RCC 7860 (cell line): ENCODE measurements around the gene ECM1.

Experiments used
- DNase-seq: peaks from one replicate; pipeline ENCODE4 v3.0.0-alpha.2; 2015; ENCODE audit warnings: low spot score
- FAIRE-seq: peaks from 2 replicates; lab custom pipeline; 2012; peaks lifted over from hg19 to GRCh38; lab: Jason Lieb, UNC

ECM1 gene

DNA sequence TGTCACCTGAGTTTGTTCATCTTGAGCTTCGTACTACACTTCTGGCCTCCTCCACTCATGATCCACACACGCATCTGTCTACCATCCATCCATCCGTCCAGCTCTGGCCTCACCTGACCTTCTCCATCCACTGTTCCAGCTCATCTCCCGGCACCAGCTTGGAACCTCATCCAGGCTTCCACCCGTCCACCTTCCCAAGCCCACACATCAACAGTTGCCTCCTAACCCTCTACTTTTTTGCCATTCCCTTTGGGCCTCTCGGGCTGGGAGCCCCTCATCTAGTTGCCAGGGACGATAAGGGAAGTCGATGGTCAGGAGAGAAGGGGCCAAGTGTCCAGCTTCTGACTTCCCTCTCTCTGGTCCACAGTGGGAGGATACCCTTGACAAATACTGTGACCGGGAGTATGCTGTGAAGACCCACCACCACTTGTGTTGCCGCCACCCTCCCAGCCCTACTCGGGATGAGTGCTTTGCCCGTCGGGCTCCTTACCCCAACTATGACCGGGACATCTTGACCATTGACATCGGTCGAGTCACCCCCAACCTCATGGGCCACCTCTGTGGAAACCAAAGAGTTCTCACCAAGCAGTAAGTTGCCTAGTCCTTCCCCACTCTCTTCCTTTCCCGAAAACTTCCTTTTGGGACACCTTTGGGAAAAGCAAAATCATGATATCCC is 4.2 kb downstream of the ECM1 start:
- no peak for FAIRE-seq
- no peak for DNase-seq

DNA sequence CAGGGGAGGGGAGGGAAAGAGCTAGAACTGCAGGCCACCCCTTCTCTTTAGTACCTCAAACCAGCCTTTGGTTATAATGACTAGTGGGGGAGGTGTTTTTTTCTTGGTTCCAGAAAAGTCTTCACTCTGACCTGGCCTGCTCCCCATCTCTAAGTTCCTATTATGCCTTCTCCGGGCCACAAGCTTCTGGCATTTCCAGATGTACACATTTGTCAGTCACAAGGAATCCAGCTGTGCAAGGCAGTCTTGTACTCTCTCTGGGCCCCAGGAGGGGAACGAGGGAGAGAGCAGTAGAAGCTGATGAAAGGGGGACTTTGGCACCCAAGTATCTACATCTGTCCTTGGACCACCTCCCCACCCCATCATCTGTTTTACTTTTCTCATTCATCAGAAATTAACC is 4.9 kb downstream of the ECM1 start:
- FAIRE-seq = no peak
- DNase-seq = no peak

DNA sequence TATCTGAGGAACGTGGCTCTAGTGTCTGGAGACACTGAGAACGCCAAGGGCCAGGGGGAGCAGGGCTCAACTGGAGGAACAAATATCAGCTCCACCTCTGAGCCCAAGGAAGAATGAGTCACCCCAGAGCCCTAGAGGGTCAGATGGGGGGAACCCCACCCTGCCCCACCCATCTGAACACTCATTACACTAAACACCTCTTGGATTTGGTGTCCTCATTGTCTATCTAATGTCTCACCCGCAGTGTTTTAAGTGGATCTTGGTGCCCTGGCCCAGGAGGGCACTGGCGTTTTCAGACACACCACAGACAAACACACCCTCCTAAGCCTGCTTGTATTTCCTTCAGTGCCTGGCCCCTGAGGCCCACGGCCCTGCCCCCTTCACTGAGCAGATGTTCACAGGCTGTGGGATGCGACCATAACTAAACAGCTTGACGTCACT is 5.5 kb downstream of the ECM1 start:
- DNase-seq = no peak
- FAIRE-seq = no peak

DNA sequence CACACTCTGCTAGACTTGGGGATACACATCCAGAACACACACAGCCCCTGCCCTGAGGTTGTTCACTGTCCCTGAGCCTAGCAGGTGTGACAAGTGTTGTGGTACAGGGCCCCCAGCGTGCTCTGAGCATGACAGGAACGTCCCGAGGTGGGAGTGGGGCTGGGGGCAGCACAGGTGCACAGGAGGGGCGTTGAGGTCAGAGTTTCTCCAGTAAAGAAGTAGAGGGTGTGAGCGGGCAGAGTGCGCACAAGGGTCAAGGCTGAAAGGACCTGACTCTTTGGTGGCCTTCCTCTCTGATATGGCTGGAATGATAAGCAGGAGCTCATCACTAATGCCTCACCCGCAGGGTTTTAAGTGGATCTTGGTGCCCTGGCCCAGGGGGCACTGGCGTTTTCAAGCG is 6.4 kb downstream of the ECM1 start:
- no peak for FAIRE-seq
- DNase-seq = no peak

DNA sequence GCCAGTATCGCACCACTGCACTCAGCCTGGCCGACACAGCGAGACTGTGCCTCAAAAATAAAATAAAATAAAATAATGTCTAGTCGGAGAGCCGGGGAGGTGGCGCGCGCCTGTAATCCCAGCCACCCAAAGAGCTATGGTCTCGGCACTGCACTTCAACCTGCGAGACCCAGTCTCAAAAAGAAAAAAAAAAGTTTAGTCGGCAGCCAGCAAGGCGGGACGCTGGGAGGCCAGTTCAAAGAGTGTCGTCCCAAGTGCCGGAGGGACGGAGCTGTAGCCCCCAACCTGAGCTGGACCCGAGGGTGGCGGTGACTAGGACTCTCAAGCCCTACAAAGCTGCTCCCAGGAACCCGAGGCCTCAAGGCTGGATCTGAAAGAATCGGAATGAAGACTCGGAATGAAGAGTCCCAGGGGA is 7.0 kb downstream of the ECM1 start:
- DNase-seq = no peak
- no peak for FAIRE-seq

DNA sequence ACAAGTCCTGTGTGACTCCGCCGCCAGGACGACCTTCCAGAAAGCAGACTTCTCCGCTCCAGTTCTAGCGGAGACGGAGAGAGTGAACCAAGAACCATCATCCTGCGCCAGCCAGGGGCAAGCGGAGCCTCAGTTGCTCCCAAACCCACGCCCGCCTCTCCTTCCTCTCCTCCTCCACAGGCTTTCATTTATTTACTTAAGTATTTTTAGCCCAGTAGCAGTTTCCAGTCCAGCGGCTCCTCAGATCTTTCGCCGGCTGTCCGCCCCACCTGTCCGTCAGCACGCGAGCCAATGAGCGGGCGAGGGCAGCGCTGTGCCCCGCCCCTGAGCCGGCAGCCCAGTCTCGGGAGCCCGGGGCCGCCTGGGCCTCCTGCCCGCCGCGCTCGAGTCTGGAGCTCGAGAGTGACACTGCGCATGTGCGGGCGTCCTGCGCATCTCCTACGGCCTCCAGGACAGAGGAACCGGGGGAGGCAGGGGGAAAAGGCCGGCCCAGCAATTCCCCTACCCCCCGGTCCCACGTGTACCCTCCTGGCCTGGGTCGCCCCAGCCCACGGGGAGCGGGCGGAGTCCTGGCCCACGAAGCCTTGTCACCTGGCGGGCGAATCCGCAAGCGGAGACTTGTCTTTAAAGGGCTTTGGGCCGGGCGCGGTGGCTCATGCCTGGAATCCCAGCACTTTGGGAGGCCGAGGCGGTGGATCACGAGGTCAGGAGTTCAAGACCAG is 7.6 kb downstream of the ECM1 start, which contains the start of gene FALEC:
FALEC (plus strand) TSS at position 425 of the 722 bp plus-strand sequence.
- FAIRE-seq (peak; percentile 26), DNase-seq (peak; percentile 92)

DNA sequence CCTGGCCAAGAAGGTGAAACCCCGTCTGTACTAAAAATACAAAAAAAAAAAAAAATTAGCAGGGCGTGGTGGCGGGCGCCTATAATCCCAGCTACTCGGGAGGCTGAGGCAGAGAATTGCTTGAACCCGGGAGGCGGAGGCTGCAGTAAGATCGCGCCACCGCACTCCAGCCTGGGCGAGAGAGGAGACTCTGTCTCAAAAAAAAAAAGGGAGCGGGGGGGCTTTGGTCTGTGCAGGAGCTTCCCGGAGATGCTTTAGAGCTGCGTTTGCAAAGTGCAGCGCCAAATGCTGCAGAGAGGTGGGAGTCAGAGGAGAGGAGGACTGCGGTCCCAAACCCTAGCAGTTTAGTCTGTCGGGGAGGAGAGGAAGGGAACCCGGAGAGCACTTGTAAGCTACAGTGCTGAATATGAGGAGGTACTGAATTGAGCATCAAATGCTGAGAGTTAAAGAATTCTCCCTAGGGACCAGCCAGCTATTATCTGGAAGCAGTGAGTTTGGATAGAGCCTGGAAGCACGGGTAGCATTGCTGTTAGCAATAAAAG is 8.2 kb downstream of the ECM1 start:
- FAIRE-seq (no peak), DNase-seq (peak; percentile 4)

DNA sequence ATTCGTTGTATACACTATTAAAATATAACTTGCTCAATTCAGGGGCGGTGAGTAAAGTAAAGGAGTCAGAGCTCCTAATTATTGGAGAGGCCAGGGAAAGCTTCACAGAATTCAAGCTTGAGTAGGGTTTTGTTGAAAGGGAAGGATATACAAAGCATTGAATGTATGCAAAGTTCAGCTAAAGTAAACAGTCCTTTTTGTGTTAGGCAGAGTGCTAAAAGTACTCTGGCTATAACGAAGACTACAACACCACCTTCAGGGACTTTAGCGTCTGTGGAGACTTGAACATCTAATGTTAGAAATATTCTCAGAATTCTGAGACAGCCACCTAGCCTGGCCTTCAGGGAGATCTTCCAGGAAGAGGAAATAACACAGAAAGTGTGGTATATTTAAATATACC is 8.7 kb downstream of the ECM1 start:
- FAIRE-seq (no peak), DNase-seq (peak; percentile 12)

DNA sequence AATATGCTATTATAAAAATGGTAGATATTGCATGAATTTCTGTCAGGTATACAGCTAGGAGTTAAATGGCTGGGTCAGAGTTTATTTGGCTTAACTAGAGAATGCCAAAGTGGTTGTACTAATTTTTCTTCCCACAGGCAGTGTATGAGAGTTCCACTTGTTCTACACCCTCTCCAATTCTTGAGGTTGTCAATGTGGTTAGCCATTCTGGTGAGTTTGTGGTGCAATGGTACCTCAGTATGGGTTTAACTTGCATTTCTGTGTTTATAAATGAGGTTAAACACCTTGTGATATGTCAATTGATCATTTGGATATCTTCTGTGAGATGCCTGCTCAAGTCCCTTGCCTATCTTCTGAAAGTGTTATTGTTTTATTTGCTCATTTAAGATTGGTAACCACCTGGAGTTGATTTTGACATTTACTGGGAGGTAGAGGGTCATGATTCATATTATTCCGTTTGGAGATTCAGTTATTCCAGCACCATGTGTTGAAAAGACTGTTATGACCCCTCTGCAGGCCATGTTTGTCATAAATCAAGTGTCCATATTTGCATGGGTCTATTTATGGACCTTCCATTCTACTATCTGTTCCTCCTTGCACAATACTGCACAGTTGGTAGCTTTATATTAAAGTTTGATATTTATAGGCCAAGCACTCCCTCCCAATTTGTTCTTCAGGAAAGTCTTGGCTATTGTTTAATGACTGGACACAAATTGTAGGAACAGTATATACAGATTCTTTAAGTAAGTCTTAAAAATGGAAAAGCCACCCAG is 13.5 kb downstream of the ECM1 start:
- no peak for DNase-seq
- FAIRE-seq = no peak

DNA sequence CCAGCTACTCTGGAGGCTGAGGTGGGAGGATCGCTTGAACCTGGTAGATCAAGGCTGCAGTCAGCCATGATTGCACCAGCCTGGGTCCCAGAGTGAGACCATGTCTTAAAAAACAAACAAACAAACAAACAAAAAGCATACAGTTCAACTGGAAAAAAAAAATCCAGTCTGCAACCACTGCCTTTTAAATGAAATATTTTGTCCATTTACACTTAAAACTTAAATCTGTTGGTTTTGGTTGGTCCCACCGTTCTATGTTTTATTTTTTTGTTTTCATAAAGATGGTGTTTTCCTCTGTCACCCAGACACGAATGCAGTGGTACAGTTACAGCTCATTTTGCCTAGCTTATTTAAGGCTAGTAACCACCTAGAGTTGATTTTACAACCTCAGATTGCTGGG is 17.4 kb downstream of the ECM1 start:
- FAIRE-seq (no peak), DNase-seq (no peak)

DNA sequence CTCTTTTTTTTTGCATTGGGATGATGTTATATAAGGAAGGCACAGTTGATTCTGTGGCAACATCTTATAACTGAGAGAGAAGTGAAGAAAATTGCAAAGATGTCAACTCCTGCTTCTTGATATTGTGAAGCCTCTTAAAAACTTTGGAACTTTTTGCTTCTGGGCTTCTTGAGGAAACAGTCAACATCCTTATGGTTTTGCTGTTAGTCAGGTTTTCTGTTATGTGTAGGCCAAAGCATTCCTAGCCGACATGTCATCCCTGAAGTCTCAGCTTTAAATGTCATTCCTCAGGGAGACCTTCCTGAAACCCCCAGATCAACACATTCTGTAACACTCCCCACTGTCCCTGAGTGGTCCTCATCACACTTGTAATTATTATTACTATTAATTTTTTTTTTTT is 20.3 kb downstream of the ECM1 start:
- no peak for FAIRE-seq
- DNase-seq = peak; percentile 33

DNA sequence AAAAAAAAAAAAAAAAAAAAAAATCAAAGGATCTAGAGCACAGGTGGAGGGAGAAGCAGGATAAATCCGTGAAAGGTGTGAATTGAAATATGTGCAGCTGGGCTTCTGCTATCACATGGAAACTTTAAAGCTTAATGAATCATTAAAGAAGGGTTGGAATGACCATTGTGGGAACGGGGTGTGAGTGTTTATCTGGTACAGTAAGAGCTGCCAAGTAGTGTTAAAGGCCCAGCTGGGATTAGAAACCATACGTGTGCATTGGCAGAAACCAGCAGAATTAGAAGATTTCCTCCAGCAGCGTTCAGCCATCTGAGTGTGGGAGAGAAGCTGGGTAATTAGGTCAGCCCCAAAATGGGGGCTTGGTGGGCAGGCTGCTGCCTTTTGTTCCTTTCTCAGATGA is 21.1 kb downstream of the ECM1 start:
- FAIRE-seq = no peak
- peak; percentile 24 for DNase-seq

DNA sequence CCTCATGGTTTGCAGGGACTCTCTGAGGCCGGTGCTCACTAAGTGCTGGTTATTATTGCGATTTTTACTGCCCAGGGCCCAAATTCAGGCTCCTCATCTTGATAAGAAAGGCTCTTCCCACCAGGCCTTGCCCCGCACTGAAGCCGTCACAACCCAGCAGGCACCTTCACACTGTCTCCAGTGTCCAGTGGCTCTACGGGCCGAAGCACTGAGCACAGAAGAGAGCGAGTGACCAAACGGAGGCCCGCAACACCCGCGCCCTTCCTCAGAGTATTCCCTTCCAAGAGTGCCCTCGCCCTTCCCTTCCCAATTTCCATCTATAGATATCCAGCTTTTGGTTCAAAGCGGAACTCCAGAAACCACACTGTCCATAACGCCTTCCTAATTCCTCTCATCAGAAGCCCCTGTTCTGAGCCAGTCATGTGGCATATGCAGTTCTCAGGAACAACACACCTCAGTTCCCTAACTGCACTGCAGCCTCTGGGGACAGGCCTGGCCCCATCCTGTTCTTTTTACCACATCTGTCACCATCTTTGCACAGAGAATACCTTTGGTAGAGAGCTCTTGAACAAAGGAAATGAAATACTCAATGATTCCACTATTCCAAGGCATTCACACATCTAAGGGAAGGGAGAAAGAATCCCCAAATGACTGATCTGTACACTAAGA is 22.7 kb downstream of the ECM1 start:
- no peak for DNase-seq
- no peak for FAIRE-seq

DNA sequence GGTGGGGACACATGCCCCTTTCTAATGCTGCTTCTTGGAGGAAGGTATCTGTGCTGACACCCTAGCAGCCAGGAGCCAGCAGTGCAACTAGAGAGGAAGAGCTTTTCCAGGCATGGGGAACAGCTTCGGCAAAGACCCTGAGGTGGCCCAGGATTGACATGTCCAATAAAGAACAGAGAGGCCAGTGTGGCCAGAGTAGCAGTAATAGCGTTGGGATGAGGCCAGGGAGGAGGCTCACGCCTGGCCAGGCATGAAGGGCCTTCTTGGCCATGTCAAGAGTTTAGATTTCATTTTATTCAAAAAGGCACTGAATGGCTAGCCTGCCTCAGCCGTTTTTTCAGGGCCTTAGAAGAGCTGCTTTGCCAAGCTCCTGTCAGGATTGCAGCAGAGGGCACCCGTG is 25.0 kb downstream of the ECM1 start:
- DNase-seq (no peak), FAIRE-seq (no peak)

DNA sequence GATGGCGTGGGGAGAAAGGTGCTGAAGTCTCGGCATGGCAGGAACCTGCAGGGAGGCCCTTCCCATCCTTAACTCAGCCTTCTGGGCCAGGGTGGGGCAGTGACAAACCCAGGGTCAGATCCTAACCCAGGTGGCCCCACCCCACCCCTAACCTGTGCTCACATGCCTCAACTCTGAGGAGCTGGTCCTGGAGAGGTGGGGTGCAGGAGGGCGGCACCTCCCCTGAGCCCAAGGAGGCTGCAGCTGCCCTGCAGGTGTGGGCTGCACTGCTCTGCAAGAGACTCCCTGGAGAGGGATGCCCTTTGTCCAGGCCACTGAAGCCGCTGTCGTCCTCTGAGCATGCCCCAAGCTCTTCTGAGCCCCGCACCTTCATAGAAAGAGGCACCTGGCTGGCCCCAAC is 26.1 kb downstream of the ECM1 start:
- FAIRE-seq = no peak
- DNase-seq = no peak

DNA sequence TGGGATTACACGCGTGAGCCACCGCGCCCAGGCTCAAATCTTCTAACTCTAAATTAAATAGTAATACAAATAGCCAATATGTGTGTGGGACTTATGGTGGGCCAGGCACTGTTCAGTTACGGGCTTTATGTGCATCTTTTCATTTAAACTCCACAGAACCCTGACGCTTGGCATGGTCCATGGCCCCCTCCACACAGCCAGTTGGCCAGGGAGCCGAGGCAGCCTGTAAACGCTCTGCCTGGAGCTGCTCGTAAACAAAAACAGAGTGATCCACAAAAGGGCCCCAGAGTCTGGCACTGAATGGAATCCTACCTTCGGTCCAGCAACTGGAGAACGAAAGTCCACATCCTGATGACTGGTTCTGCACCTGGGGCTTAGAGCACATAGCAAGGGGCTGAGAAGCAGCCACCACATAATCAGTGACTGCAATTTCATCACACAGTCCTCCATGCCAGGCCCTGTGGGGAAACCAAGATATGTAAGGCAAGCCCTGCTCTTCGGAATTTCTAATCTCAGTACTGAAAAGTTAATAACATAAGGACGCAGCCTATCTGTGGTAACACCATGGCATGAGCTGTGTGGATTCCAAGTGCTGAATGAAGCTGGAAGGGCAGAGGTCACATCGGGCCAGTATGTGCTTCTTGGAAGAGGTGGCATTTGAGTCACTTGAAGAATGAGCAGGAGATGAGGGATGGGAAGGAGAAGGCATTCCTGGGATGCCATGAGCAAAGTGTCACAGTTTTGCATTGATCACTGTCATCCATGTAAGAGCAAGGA is 27.8 kb downstream of the ECM1 start:
- FAIRE-seq = peak; percentile 90
- DNase-seq = peak; percentile 99

DNA sequence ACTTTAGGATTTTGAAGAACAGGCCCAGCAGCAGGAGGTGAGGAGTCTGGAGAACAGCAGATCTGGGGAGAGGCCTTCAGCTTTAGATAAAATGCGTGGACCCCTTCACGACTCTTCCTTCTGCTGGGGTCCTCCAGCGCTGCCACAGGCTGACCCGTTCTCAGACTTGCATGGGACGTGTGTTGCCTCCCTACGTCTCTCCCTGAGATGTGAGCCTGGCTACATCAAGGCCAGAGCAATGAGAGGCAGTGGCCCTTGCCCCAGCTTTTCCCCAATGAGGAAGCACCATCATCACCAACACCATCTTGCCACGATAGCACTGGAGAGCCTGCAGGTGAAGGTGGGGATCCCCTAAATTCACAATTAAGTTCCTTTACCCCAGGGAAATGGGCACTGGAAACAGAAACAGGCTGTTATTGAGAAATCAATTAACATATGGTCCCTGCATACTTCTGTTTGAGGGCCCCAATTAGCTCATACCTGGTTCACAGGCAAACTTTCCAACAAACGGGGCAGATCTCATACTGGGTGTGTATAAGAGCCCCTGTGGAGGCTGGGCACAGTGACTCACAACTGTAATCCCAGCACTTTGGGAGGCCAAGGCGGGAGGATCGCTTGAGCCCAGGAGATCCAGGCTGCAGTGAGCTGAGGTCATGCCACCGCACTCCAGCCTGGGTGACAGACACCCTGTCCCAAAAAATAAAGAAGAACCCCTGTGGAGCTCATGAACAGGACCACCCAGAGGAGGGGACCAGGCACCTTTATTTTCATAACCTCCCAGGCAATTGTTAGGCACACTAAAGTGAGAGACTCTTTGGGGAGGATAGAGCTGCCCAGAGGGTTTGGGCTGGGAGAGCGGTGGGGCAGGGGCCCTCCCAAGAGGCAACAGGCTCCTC is 29.2 kb downstream of the ECM1 start:
- DNase-seq = peak; percentile 34
- FAIRE-seq = no peak

DNA sequence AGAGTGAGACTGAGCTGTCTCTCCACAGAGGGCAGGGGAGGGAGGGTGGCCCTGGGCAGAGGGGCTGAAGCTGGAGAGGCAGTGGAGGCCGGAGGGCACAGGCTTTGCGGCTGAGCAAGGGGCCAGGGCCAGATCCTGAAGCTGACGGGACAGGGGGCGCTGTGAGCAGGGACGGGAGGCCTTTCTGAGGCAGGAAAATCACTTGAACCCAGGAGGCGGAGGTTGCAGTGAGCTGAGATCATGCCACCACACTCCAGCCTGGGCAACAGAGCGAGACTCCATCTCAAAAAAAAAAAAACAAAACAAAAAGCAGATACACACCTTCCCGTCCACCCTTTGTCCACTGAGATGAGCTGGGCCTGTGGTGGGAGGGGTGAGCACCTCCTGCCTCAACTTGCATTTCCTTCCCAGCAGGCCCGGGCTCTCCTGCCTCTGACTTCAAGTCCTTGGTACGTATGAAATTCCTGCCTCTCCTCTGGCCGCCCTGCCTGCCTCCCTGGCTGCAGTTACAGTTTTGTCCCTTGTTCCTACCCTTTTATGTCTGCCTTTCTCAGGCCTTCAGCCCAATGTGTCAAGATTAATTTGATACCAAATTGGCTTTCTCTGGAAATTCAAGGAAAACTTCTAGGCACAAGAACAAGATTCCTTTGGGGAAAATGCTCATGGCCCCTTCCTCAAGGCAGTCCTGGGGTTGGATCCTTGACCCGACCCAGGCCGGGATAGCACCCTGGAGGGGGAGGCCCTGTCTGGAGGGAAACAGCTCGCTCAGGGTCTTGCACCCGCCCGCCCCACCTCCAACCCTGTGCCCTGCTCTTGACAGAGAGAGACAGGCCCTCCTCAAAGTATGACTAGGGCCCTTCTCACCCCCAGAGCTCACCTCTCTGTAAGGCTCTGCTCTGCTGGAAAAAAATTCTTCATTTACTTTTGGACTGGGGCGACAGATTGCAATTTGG is 30.1 kb downstream of the ECM1 start:
- peak; percentile 84 for DNase-seq
- FAIRE-seq = peak; percentile 31
